K562 (cell line): ENCODE measurements around the gene ZMIZ1. TPM values are rescaled to one million over a fixed set of nuclear protein-coding genes. Genes with fewer than 3 reads are reported as not detected.

ENCODE experiments used
- CBX5 ChIP-seq: IDR thresholded peaks from 2 replicates; pipeline ENCODE4 v1.6.1; 2014; ENCODE audit warnings: low read depth, borderline replicate concordance
- CHD7 ChIP-seq: fragments of 200-600 bp; sonication (generic); IDR thresholded peaks from one replicate; pipeline ENCODE4 v1.6.1; 2012; ENCODE audit warnings: mild to moderate bottlenecking, low read depth, low read length, inconsistent platforms
- DACH1 ChIP-seq: fragments of 450-650 bp; IDR thresholded peaks from 2 replicates; pipeline ENCODE4 v1.6.1; 2018; ENCODE audit not compliant: partially characterized antibody
- HNRNPUL1 ChIP-seq: fragments of 200-400 bp; formaldehyde crosslinking; IDR thresholded peaks from 2 replicates; pipeline ENCODE4 v1.6.1; 2017; ENCODE audit warnings: low read length
- PTRF ChIP-seq: fragments of 450-650 bp; IDR thresholded peaks from 2 replicates; pipeline ENCODE4 v1.6.1; 2016; ENCODE audit warnings: mild to moderate bottlenecking, missing genetic modification characterization, missing compliant biosample characterization
- RB1 ChIP-seq: fragments of 450-650 bp; IDR thresholded peaks from 2 replicates; pipeline ENCODE4 v1.6.1; 2017; ENCODE audit warnings: low read depth, mild to moderate bottlenecking
- RBM17 ChIP-seq: fragments of 200-400 bp; formaldehyde crosslinking; IDR thresholded peaks from 2 replicates; pipeline ENCODE4 v1.6.1; 2017; ENCODE audit warnings: low read depth, mild to moderate bottlenecking, low read length, borderline replicate concordance
- SP2 ChIP-seq: IDR thresholded peaks from 2 replicates; pipeline ENCODE4 v1.6.1; 2011; ENCODE audit warnings: mild to moderate bottlenecking, low read depth, low read length, moderate library complexity; ENCODE audit not compliant: poor library complexity, severe bottlenecking; ENCODE audit errors: extremely low read depth
- STAT5B ChIP-seq: fragments of 250-450 bp; sonication (Bioruptor Pico); IDR thresholded peaks from 2 replicates; pipeline ENCODE4 v1.8.0; 2021; ENCODE audit warnings: mild to moderate bottlenecking, inconsistent platforms
- TCFL5 ChIP-seq: fragments of 250-450 bp; sonication (Bioruptor Pico); conservative IDR thresholded peaks from 2 replicates; pipeline ENCODE4 v1.6.1; 2021; ENCODE audit warnings: mild to moderate bottlenecking, moderate library complexity, matching md5 sums
- TFAP4 ChIP-seq: sonication (generic); formaldehyde crosslinking; IDR thresholded peaks from 2 replicates; pipeline ENCODE4 v1.8.0; 2022; ENCODE audit warnings: missing genetic modification reagents, mild to moderate bottlenecking, moderate library complexity, borderline replicate concordance
- ZBED1 ChIP-seq: IDR thresholded peaks from 2 replicates; pipeline ENCODE4 v1.6.1; 2014
- ZBTB17 ChIP-seq: fragments of 450-650 bp; formaldehyde crosslinking; IDR thresholded peaks from 2 replicates; pipeline ENCODE4 v1.4.0; 2020; ENCODE audit warnings: mild to moderate bottlenecking
- ZNF217 ChIP-seq: sonication (generic); formaldehyde crosslinking; IDR thresholded peaks from 2 replicates; pipeline ENCODE4 v1.8.0; 2022; ENCODE audit warnings: mild to moderate bottlenecking, missing genetic modification reagents
- ZNF23 ChIP-seq: fragments of 250-450 bp; sonication (Bioruptor Pico); IDR thresholded peaks from 2 replicates; pipeline ENCODE4 v1.4.0; 2020; ENCODE audit warnings: mild to moderate bottlenecking
- ZNF311 ChIP-seq: fragments of 250-450 bp; sonication (Bioruptor Pico); IDR thresholded peaks from 2 replicates; pipeline ENCODE4 v1.4.0; 2020; ENCODE audit warnings: mild to moderate bottlenecking, moderate library complexity
- ZNF316 ChIP-seq: fragments of 450-650 bp; IDR thresholded peaks from 2 replicates; pipeline ENCODE4 v1.6.1; 2016
- ZNF561 ChIP-seq: fragments of 450-650 bp; formaldehyde crosslinking; conservative IDR thresholded peaks from 2 replicates; pipeline ENCODE4 v1.4.0; 2020; ENCODE audit warnings: mild to moderate bottlenecking, moderate library complexity
- ZNF695 ChIP-seq: fragments of 450-650 bp; formaldehyde crosslinking; IDR thresholded peaks from 2 replicates; pipeline ENCODE4 v1.4.0; 2020; ENCODE audit warnings: mild to moderate bottlenecking, moderate library complexity
- polyA plus RNA-seq, 8 experiments: library from polyadenylated mRNA; depleted of rRNA in 4 of 8; stranded (reverse) in 5 of 8; unstranded in 3 of 8; fragments of >200 nt; fragmentation: Nextera tagmentation in 2 of 8; fragmentation: Illumina TruSeq in 1 of 8; extraction: Ambion mirVana in 2 of 8; extraction: Trizol in 1 of 8; gene quantifications; 2 replicates each; pipeline versions ENCODE4 v1.2.1 to v1.2.3, GENCODE V29; 2011 to 2014; ENCODE audit warnings: inconsistent platforms in 1 of 8, missing spikeins in 1 of 8
- total RNA-seq, 7 experiments: library from RNA; depleted of rRNA in 6 of 7; stranded (reverse); fragments of >200 nt in 6 of 7; fragmentation: Illumina TruSeq in 2 of 7; extraction: Trizol in 2 of 7; gene quantifications; 2 replicates each; pipeline versions ENCODE4 v1.2.1 to v1.2.3, GENCODE V29; 2011 to 2021; ENCODE audit warnings: low replicate concordance in 1 of 7

The ZMIZ1 gene
- total and polyA plus RNA-seq, 9 of the 15 experiments (the other 6 are each of a cell fraction or from before 2014, with no cell fraction given) = 1.0 to 37.3 (median 4.3) TPM

DNA sequence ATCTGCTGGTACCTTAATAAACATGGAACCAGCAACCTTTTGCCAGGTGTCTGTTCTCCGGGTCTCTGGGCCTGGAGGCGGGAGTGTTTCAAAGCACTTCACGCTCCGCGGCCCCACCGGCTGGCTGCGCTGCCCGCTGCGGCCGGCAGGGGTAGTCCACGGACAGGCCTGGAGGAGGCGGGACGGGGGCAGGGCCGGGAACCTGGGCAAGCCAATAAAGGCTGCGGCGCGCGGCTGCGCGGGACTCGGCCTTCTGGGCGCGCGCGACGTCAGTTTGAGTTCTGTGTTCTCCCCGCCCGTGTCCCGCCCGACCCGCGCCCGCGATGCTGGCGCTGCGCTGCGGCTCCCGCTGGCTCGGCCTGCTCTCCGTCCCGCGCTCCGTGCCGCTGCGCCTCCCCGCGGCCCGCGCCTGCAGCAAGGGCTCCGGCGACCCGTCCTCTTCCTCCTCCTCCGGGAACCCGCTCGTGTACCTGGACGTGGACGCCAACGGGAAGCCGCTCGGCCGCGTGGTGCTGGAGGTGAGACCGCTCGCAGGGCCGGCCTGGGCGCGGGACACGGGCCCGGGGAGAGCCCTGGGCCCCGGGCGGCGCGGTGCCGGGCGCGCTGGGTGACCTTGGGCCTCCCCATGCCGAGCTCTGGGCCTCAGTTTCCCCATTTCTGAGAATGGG lies 278.6 kb downstream of the ZMIZ1 start, which contains the start of gene PPIF (continued):
- TF ChIP-seq RB1 (peak; percentile 98), ZNF695 (CRISPR knock-in tag) (no peak), RBM17 (no peak), ZNF23 (CRISPR knock-in tag) (no peak), DACH1 (no peak), ZNF316 (no peak), SP2 (no peak), STAT5B (CRISPR knock-in tag) (no peak), TCFL5 (CRISPR knock-in tag) (no peak), CBX5 (0 out of 2 replicates have a peak, but pooled peaks have one; percentile 31), ZNF217 (no peak), ZNF561 (CRISPR knock-in tag) (no peak), PTRF (tag) (no peak), ZNF311 (0 out of 2 replicates have a peak, but pooled peaks have one; percentile 13), ZBTB17 (CRISPR knock-in tag) (no peak), ZBED1 (0 out of 2 replicates have a peak, but pooled peaks have one; percentile 31), TFAP4 (CRISPR knock-in tag) (peak; percentile 92), HNRNPUL1 (no peak), CHD7 (no peak)
